Spleen (tissue), 11 donors: Measurements from ENCODE around the gene SLC23A2. TPM values are rescaled to one million over a fixed set of nuclear protein-coding genes. Genes with fewer than 3 reads are reported as not detected.

Experiments used
- DNase-seq: peaks from one replicate; pipeline ENCODE4 v3.0.0-alpha.2; 2020
- H3K27ac ChIP-seq, 8 donors: fragments of 200-600 bp; sonication (generic) in 7 of 8; 1 replicate in 4 of 8; 2 replicates in 4 of 8; pipeline versions ENCODE4 v1.5.0 to v1.8.0; 2016 to 2021; ENCODE audit warnings: inconsistent platforms in 4 of 8, mild to moderate bottlenecking in 4 of 8, moderate library complexity in 1 of 8
- H3K27me3 ChIP-seq, 7 donors: fragments of 200-600 bp; sonication (generic) in 6 of 7; replicated peaks in 1 of 7; 1 replicate in 4 of 7; 2 replicates in 3 of 7; pipeline versions ENCODE4 v1.5.0 to v1.8.0; 2016 to 2021; ENCODE audit warnings: inconsistent platforms in 3 of 7, mild to moderate bottlenecking in 1 of 7
- H3K36me3 ChIP-seq, 6 donors: fragments of 200-600 bp; sonication (generic) in 5 of 6; 1 replicate in 4 of 6; 2 replicates in 2 of 6; pipeline versions ENCODE4 v1.5.0 to v1.8.0; 2016 to 2021; ENCODE audit warnings: inconsistent platforms in 2 of 6
- H3K4me1 ChIP-seq, 6 donors: fragments of 200-600 bp; sonication (generic) in 5 of 6; 1 replicate in 3 of 6; 2 replicates in 3 of 6; pipeline versions ENCODE4 v1.5.0 to v1.8.0; 2016 to 2021; ENCODE audit warnings: inconsistent platforms in 3 of 6
- H3K4me3 ChIP-seq, 8 donors: fragments of 200-600 bp; sonication (generic) in 7 of 8; 1 replicate in 4 of 8; 2 replicates in 4 of 8; pipeline versions ENCODE4 v1.5.0 to v1.8.0; 2016 to 2021; ENCODE audit warnings: inconsistent platforms in 4 of 8, mild to moderate bottlenecking in 4 of 8, moderate library complexity in 2 of 8
- H3K9me3 ChIP-seq, 8 donors: fragments of 200-600 bp; sonication (generic) in 7 of 8; 1 replicate in 4 of 8; 2 replicates in 4 of 8; pipeline versions ENCODE4 v1.5.0 to v1.8.0; 2016 to 2021; ENCODE audit warnings: inconsistent platforms in 4 of 8
- CTCF ChIP-seq, 11 experiments: fragments of 200-600 bp in 7 of 11; fragments of 450-650 bp in 4 of 11; sonication (generic) in 4 of 11; IDR thresholded peaks in 8 of 11; conservative IDR thresholded peaks in 3 of 11; 1 replicate in 7 of 11; 2 replicates in 4 of 11; pipeline versions ENCODE4 v1.4.0 to v1.8.0; 2016 to 2021; ENCODE audit warnings: antibody characterized with exemption in 11 of 11, inconsistent platforms in 4 of 11, mild to moderate bottlenecking in 1 of 11
- POLR2A ChIP-seq, 3 donors: fragments of 450-650 bp; IDR thresholded peaks; one replicate each; pipeline ENCODE4 v1.5.1; 2017; ENCODE audit warnings: antibody characterized with exemption in 3 of 3, mild to moderate bottlenecking in 1 of 3
- POLR2AphosphoS5 ChIP-seq, 3 donors: sonication (generic); formaldehyde crosslinking; IDR thresholded peaks; one replicate each; pipeline ENCODE4 v1.5.1; 2017; ENCODE audit warnings: antibody characterized with exemption in 3 of 3
- WGBS, 5 donors: extraction: QIAGEN DNeasy Blood & Tissue Kit in 3 of 5; methylation state at CpG; one replicate each; pipeline versions ENCODE4 v1.1.5 to v1.1.7; 2013 to 2018; 5-methylcytosine and 5-hydroxymethylcytosine counted together
- intact Hi-C: fragments of 100-400 bp; cut with DNase I; formaldehyde crosslinking; loops from one replicate; pipeline ENCODE4 v1.15.0; 2023; ENCODE audit warnings: low total_unique reads
- polyA plus RNA-seq, 3 donors: library from polyadenylated mRNA; stranded (reverse); fragments of 200-250 nt; gene quantifications; one replicate each; pipeline ENCODE4 v1.2.1, GENCODE V29; 2013
- total RNA-seq, 7 donors: library from RNA; depleted of rRNA in 3 of 7; stranded (reverse); fragments of >200 nt in 3 of 7; fragmentation: NEBNext Ultra II Directional in 4 of 7; extraction: Animal tissue kit (Norgen Biotek cat#: 25700) in 4 of 7; gene quantifications; one replicate each; pipeline versions ENCODE4 v1.1.0 to v1.2.1, GENCODE V29; 2016 to 2021
- donor health status: healthy with polysubstance abuse.
- donor health status: DM: no; HTN: no; CAD: no; lungs with moderate emphysema.
- donor health status: DM: no; HTN: no; CAD: no.
- donor health status: Bipolar disorder and iron deficiency.
- donor health status: healthy.
- donor health status: DM: no; HTN: no; CAD: no.
- donor health status: DM: yes; HTN: yes; CAD: no.

The SLC23A2 gene
- total and polyA plus RNA-seq, 10 donors = 5.1 to 72.0 (median 45.8) TPM

- no peak for DNase-seq
- Histone ChIP-seq H3K4me3 (no peak overlapping the region), H3K27ac (no peak overlapping the region), H3K36me3 (no peaks in the 10 kb centered on the region), H3K4me1 (peaks cover 16 to 69% (median 41%) of the 10 kb centered on the region in 6 donors), H3K27me3 (no peaks in the 10 kb centered on the region), H3K9me3 (no peaks in the 10 kb centered on the region)
- intact Hi-C loops = no loop called here
- WGBS, 5 donors = 95 to 100% (median 100%) methylated on average over 2 of the region's 2 CpGs
- TF ChIP-seq CTCF (IDR thresholded peaks at IDR 0.05 in 8 of 11, conservative IDR thresholded peaks at IDR 0.05 in 3 of 11) (no peak), POLR2AphosphoS5 (IDR thresholded peaks at IDR 0.05) (no peak), POLR2A (IDR thresholded peaks at IDR 0.05) (no peak)
Observed at GRCh38 chr20:4997222-4997621, 4.1 kb downstream of the SLC23A2 start.

GRCh38 chr20:4989570-4989969, 11.7 kb downstream of the SLC23A2 start:
- H3K36me3 ChIP-seq = peaks cover 0 to 7% (median 0%) of the 10 kb centered on the region in 6 donors
- WGBS, 5 donors = 58 to 67% (median 64%) methylated on average over 5 of the region's 5 CpGs
- TF ChIP-seq CTCF (IDR thresholded peaks at IDR 0.05 in 8 of 11, conservative IDR thresholded peaks at IDR 0.05 in 3 of 11) (no peak), POLR2AphosphoS5 (IDR thresholded peaks at IDR 0.05) (no peak), POLR2A (IDR thresholded peaks at IDR 0.05) (peak in 1 of 3 donors; percentile 6)
- no peaks in the 10 kb centered on the region for H3K9me3 ChIP-seq
- peak overlapping the region in 7 of 8 donors; percentile 2 to 72 (median 60) for H3K27ac ChIP-seq
- intact Hi-C loops = no loop called here
- peaks cover 0 to 3% (median 0%) of the 10 kb centered on the region in 7 donors for H3K27me3 ChIP-seq
- no peak for DNase-seq
- H3K4me1 ChIP-seq = peaks cover 9 to 76% (median 51%) of the 10 kb centered on the region in 6 donors
- H3K4me3 ChIP-seq = no peak overlapping the region

- Histone ChIP-seq H3K36me3 (peaks cover 0 to 7% (median 0%) of the 10 kb centered on the region in 6 donors), H3K9me3 (no peaks in the 10 kb centered on the region), H3K27ac (peak overlapping the region in 5 of 8 donors; percentile 9 to 70 (median 58)), H3K27me3 (peaks cover 0 to 3% (median 0%) of the 10 kb centered on the region in 7 donors), H3K4me3 (peak overlapping the region in 1 of 8 donors; percentile 23), H3K4me1 (peaks cover 9 to 73% (median 53%) of the 10 kb centered on the region in 6 donors)
- WGBS, 5 donors = 53 to 67% (median 61%) methylated on average over 6 of the region's 6 CpGs
- TF ChIP-seq CTCF (IDR thresholded peaks at IDR 0.05 in 8 of 11, conservative IDR thresholded peaks at IDR 0.05 in 3 of 11) (no peak), POLR2A (IDR thresholded peaks at IDR 0.05) (no peak), POLR2AphosphoS5 (IDR thresholded peaks at IDR 0.05) (no peak)
- intact Hi-C loops = no loop called here
- DNase-seq = no peak
Observed at GRCh38 chr20:4987130-4987529, 14.2 kb downstream of the SLC23A2 start.

GRCh38 chr20:4985658-4986057, 15.7 kb downstream of the SLC23A2 start:
- Histone ChIP-seq H3K36me3 (peaks cover 0 to 7% (median 0%) of the 10 kb centered on the region in 6 donors), H3K4me1 (peaks cover 9 to 80% (median 52%) of the 10 kb centered on the region in 6 donors), H3K4me3 (peak overlapping the region in 1 of 8 donors; percentile 15), H3K27me3 (peaks cover 0 to 3% (median 0%) of the 10 kb centered on the region in 7 donors), H3K9me3 (no peaks in the 10 kb centered on the region), H3K27ac (peak overlapping the region in 6 of 8 donors; percentile 20 to 70 (median 48))
- DNase-seq = no peak
- no peak for TF ChIP-seq CTCF (IDR thresholded peaks at IDR 0.05 in 8 of 11, conservative IDR thresholded peaks at IDR 0.05 in 3 of 11)
- intact Hi-C loops = no loop called here
- WGBS, 5 donors = 74 to 83% (median 77%) methylated on average over 3 of the region's 3 CpGs
